HCT116 (cell line): ENCODE measurements around the gene CAPN2. TPM values are rescaled to one million over a fixed set of nuclear protein-coding genes. Genes with fewer than 3 reads are reported as not detected.

Source experiments
- ATAC-seq: fragments of 200-7000 bp; cut with Tn5 transposase; 2 replicates; pipeline ENCODE4 v1.9.1; 2020; ENCODE audit warnings: mild to moderate bottlenecking, moderate library complexity
- BruUV-seq: library from RNA; stranded (reverse); fragments of 400-500 nt; replicated peaks from 2 replicates; lab custom pipeline; 2021; lab: Mats Ljungman, UMichigan
- CTCF ChIA-PET: fragments of 300-600 bp; sonication (Branson Sonifier 250); formaldehyde crosslinking; loops from one replicate; lab custom pipeline; 2021; ENCODE audit warnings: antibody characterized with exemption; lab: Charles Lee
- POLR2A ChIA-PET: fragments of 300-600, 350-600 bp; sonication (Branson Sonifier 250); formaldehyde crosslinking; loops from one replicate; lab custom pipeline; 2021; ENCODE audit warnings: antibody characterized with exemption; lab: Charles Lee
- RAD21 ChIA-PET, 2 experiments: fragments of 300-600 bp; sonication (Branson Sonifier 250); formaldehyde crosslinking; loops; one replicate each; lab custom pipeline; 2023; ENCODE audit warnings: low total read pairs in 2 of 2; ENCODE audit not compliant: uncharacterized antibody in 2 of 2, unreplicated experiment in 2 of 2, low non-redundant PET in 1 of 2; lab: Charles Lee
- DNase-seq: peaks from one replicate; pipeline ENCODE4 v3.0.0-alpha.2; 2010; ENCODE audit warnings: low read depth, low spot score
- H2AFZ ChIP-seq: fragments of 200-600 bp; shearing (Covaris generic), sonication (generic); 2 replicates; pipeline ENCODE4 v1.6.1; 2017; ENCODE audit warnings: low read depth, mixed run types, mixed read lengths, antibody characterized with exemption, low read length; ENCODE audit not compliant: poor library complexity, severe bottlenecking
- H3K27ac ChIP-seq: 2 replicates; pipeline ENCODE4 v1.5.1; 2012; ENCODE audit warnings: low read depth, low read length
- H3K27me3 ChIP-seq: fragments of 200-600 bp; sonication (generic); 2 replicates; pipeline ENCODE4 v1.6.1; 2016; ENCODE audit warnings: mixed run types, low read length, mixed read lengths; ENCODE audit not compliant: insufficient read depth
- H3K36me3 ChIP-seq, 2 experiments: fragments of 200-500 bp in 1 of 2; fragments of 200-600 bp in 1 of 2; sonication (Bioruptor generic) in 1 of 2; sonication (generic) in 1 of 2; 2 replicates each; pipeline versions ENCODE4 v1.5.1 to v1.6.1; 2014 to 2016; ENCODE audit warnings: low read length in 2 of 2, inconsistent platforms in 1 of 2, mixed read lengths in 1 of 2, mixed run types in 1 of 2; ENCODE audit not compliant: insufficient read depth in 2 of 2, control insufficient read depth in 1 of 2
- H3K4me1 ChIP-seq, 2 experiments: fragments of 200-600 bp in 1 of 2; sonication (generic) in 1 of 2; 2 replicates each; pipeline versions ENCODE4 v1.5.1 to v1.6.1; 2012 to 2017; ENCODE audit warnings: low read length in 2 of 2, inconsistent platforms in 1 of 2, mild to moderate bottlenecking in 1 of 2, mixed read lengths in 1 of 2, mixed run types in 1 of 2, moderate library complexity in 1 of 2; ENCODE audit not compliant: insufficient read depth in 2 of 2, control insufficient read depth in 1 of 2
- H3K4me2 ChIP-seq: fragments of 200-600 bp; sonication (generic); 2 replicates; pipeline ENCODE4 v1.6.1; 2017; ENCODE audit warnings: mixed run types, low read length, mixed read lengths
- H3K4me3 ChIP-seq, 2 experiments: fragments of 200-600 bp in 1 of 2; sonication (generic) in 1 of 2; replicated peaks in 1 of 2; 2 replicates each; pipeline ENCODE4 v1.5.1; 2011 to 2016; ENCODE audit warnings: low read length in 2 of 2, control low read depth in 1 of 2, low read depth in 1 of 2, mild to moderate bottlenecking in 1 of 2, mixed read lengths in 1 of 2, mixed run types in 1 of 2
- H3K79me2 ChIP-seq: fragments of 200-600 bp; sonication (generic); 2 replicates; pipeline ENCODE4 v1.6.1; 2017; ENCODE audit warnings: mild to moderate bottlenecking, mixed run types, low read length, moderate library complexity, mixed read lengths; ENCODE audit not compliant: insufficient read depth
- H3K9ac ChIP-seq: fragments of 200-600 bp; sonication (generic); 2 replicates; pipeline ENCODE4 v1.6.1; 2016; ENCODE audit warnings: low read length, mixed read lengths
- H3K9me2 ChIP-seq: fragments of 200-600 bp; sonication (generic), shearing (Covaris generic); 2 replicates; pipeline ENCODE4 v1.6.1; 2017; ENCODE audit warnings: mixed run types, mild to moderate bottlenecking, moderate library complexity; ENCODE audit not compliant: insufficient read depth
- H3K9me3 ChIP-seq, 2 experiments: fragments of 200-500 bp in 1 of 2; fragments of 200-600 bp in 1 of 2; sonication (Bioruptor generic) in 1 of 2; sonication (generic) in 1 of 2; 2 replicates each; pipeline ENCODE4 v1.6.1; 2014 to 2017; ENCODE audit warnings: low read length in 2 of 2, mixed read lengths in 2 of 2, inconsistent platforms in 1 of 2, low read depth in 1 of 2, mild to moderate bottlenecking in 1 of 2, mixed run types in 1 of 2, moderate library complexity in 1 of 2; ENCODE audit not compliant: control insufficient read depth in 1 of 2, insufficient read depth in 1 of 2
- H4K20me1 ChIP-seq: fragments of 200-600 bp; sonication (generic), shearing (Covaris generic); 2 replicates; pipeline ENCODE4 v1.6.1; 2017; ENCODE audit warnings: mixed run types, mild to moderate bottlenecking, moderate library complexity; ENCODE audit not compliant: insufficient read depth
- CBX3 ChIP-seq: IDR thresholded peaks from 2 replicates; pipeline ENCODE4 v1.6.1; 2012; ENCODE audit warnings: low read depth
- CTCF ChIP-seq, 3 experiments: fragments of 200-600 bp in 1 of 3; sonication (generic) in 1 of 3; IDR thresholded peaks in 2 of 3; conservative IDR thresholded peaks in 1 of 3; 2 replicates each; pipeline ENCODE4 v1.5.1; 2012 to 2017; ENCODE audit warnings: low read depth in 2 of 3, low read length in 2 of 3, antibody characterized with exemption in 1 of 3, borderline replicate concordance in 1 of 3, control low read depth in 1 of 3, mild to moderate bottlenecking in 1 of 3, mixed read lengths in 1 of 3, mixed run types in 1 of 3, moderate library complexity in 1 of 3; ENCODE audit not compliant: insufficient read depth in 1 of 3
- EZH2phosphoT487 ChIP-seq: fragments of 200-600 bp; IDR thresholded peaks from 2 replicates; pipeline ENCODE4 v1.6.1; 2018; ENCODE audit warnings: antibody characterized with exemption, borderline replicate concordance
- POLR2AphosphoS5 ChIP-seq: IDR thresholded peaks from 2 replicates; pipeline ENCODE4 v1.6.1; 2011; ENCODE audit warnings: mild to moderate bottlenecking, low read depth, low read length, moderate library complexity
- REST ChIP-seq: IDR thresholded peaks from 2 replicates; pipeline ENCODE4 v1.6.1; 2012; ENCODE audit warnings: low read depth
- YY1 ChIP-seq: IDR thresholded peaks from 2 replicates; pipeline ENCODE4 v1.6.1; 2011; ENCODE audit warnings: low read length, low read depth, moderate library complexity, mild to moderate bottlenecking; ENCODE audit not compliant: insufficient replicate concordance; ENCODE audit errors: extremely low read depth
- intact Hi-C: fragments of 100-400 bp; cut with micrococcal nuclease; formaldehyde crosslinking; loops from 2 replicates; pipeline ENCODE4 v1.10.0; 2022
- total RNA-seq: library from RNA; stranded (reverse); gene quantifications from one replicate; pipeline ENCODE4 v1.2.1, GENCODE V29; 2021; ENCODE audit not compliant: unreplicated experiment

Gene CAPN2
- total RNA-seq, 1 experiment from 2014 or later = 173 TPM

GRCh38 chr1:223792046-223792445 is 79.7 kb downstream of the CAPN2 start:
- no peaks in the 10 kb centered on the region for H3K9me3 ChIP-seq
- no peaks in the 10 kb centered on the region for H4K20me1 ChIP-seq
- intact Hi-C loops = no loop called here
- H2AFZ ChIP-seq = no peak overlapping the region
- ChIA-PET POLR2A (no interaction called here), CTCF (no interaction called here), RAD21 (no interaction called here)
- no TSS peak for BruUV-seq
- no peaks in the 10 kb centered on the region; the same call in 1 of the 2 replicates for H3K79me2 ChIP-seq
- no peak for DNase-seq
- no peaks in the 10 kb centered on the region for H3K4me1 ChIP-seq
- no peak overlapping the region for H3K4me3 ChIP-seq
- H3K27me3 ChIP-seq = no peaks in the 10 kb centered on the region
- H3K36me3 ChIP-seq = peaks cover 2 to 7% of the 10 kb centered on the region in 2 experiments; a peak in 3 of 4 replicates
- ATAC-seq = no peak
- H3K27ac ChIP-seq = no peak overlapping the region
- H3K9ac ChIP-seq = no peak overlapping the region
- TF ChIP-seq CBX3 (no peak), YY1 (no peak), CTCF (IDR thresholded peaks at IDR 0.05 in 2 of 3, conservative IDR thresholded peaks at IDR 0.05 in 1 of 3; ENCODE audit: borderline replicate concordance in 1 of 3, insufficient read depth in 1 of 3, low read depth in 2 of 3, low read length in 2 of 3) (no peak), REST (no peak), POLR2AphosphoS5 (no peak), EZH2phosphoT487 (no peak)
- no peak overlapping the region for H3K4me2 ChIP-seq
- no peaks in the 10 kb centered on the region for H3K9me2 ChIP-seq
